Thymus (tissue), 11 donors: Measurements from ENCODE around the gene PTPN20. TPM values are rescaled to one million over a fixed set of nuclear protein-coding genes. Genes with fewer than 3 reads are reported as not detected.

Experiments used
- DNase-seq, 9 donors: peaks; one replicate each; pipeline ENCODE4 v3.0.0-alpha.2; 2013; ENCODE audit warnings: low spot score in 9 of 9, low read depth in 6 of 9, missing footprints in 1 of 9
- H3K27ac ChIP-seq, 2 donors: one replicate each; pipeline ENCODE4 v1.5.1; 2013; ENCODE audit warnings: control low read depth in 1 of 2, low read depth in 1 of 2, low read length in 1 of 2, mild to moderate bottlenecking in 1 of 2, moderate library complexity in 1 of 2
- H3K27me3 ChIP-seq, 2 donors: one replicate each; pipeline ENCODE4 v1.5.1; 2013; ENCODE audit warnings: low read length in 1 of 2; ENCODE audit not compliant: control insufficient read depth in 2 of 2, insufficient read depth in 1 of 2
- H3K36me3 ChIP-seq, 2 donors: one replicate each; pipeline ENCODE4 v1.5.1; 2013; ENCODE audit warnings: low read length in 1 of 2, mild to moderate bottlenecking in 1 of 2, moderate library complexity in 1 of 2; ENCODE audit not compliant: control insufficient read depth in 2 of 2, insufficient read depth in 2 of 2
- H3K4me1 ChIP-seq, 2 donors: one replicate each; pipeline ENCODE4 v1.5.1; 2013; ENCODE audit warnings: low read length in 2 of 2; ENCODE audit not compliant: control insufficient read depth in 2 of 2, insufficient read depth in 2 of 2
- H3K4me3 ChIP-seq, 2 donors: one replicate each; pipeline ENCODE4 v1.5.1; 2013; ENCODE audit warnings: low read length in 2 of 2, control low read depth in 1 of 2, mild to moderate bottlenecking in 1 of 2
- H3K9me3 ChIP-seq, 2 donors: one replicate each; pipeline ENCODE4 v1.5.1; 2013; ENCODE audit warnings: low read length in 1 of 2, mild to moderate bottlenecking in 1 of 2; ENCODE audit not compliant: control insufficient read depth in 2 of 2, insufficient read depth in 1 of 2
- WGBS: extraction: QIAGEN DNeasy Blood & Tissue Kit; methylation state at CpG from one replicate; pipeline ENCODE4 v1.1.7; 2013; 5-methylcytosine and 5-hydroxymethylcytosine counted together
- polyA plus RNA-seq: library from polyadenylated mRNA; stranded (reverse); fragments of 200-250 nt; gene quantifications from one replicate; pipeline ENCODE4 v1.2.3, GENCODE V29; 2013
- total RNA-seq: library from RNA; stranded (reverse); fragments of 120-200 nt; gene quantifications from one replicate; pipeline ENCODE4 v1.2.4, GENCODE V29; 2013
- donor health status: healthy.

The PTPN20 gene
- total and polyA plus RNA-seq, 2 donors = 0.78 to 1.2 TPM

DNA sequence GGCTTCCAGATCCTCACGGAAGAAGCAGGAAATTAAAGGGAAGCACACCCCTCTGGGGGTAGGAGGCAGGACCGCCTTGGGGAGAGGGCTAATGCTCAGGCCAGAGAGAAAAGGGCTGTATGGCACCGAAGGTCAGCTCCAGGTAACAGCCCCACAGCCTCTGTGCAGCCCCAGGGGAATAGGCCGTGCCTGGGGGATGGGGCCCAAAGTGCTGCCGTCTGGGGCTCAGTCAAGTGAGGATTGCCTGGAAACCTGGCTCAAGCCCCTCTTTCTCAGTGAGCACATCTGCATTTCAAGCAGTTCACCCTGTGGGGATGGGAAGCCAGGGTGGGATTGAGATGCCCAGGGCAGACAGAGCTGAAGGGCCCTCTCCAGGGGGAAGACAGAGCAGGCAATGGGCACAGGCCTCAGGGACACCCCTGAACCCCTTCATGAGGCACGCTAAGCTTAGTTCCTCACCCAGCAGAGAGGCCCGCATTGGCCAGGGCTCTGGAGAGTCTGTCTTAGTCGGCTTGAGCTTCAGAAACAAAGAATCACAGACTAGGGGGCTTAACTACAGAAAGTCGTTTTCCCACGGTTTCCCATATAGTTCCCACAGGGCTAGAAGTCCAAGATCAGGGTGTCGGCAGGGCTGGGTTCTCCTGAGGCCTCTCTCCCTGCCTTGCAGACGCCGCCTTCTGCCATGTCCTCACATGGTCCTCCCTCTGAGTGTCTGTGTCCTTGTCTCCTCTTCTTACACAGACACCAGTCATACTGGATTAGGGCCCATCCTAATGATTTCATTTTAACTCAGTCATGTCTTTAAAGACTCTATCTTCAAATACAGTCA lies 118.2 kb downstream of the PTPN20 start:
- Histone ChIP-seq H3K9me3 (no peaks in the 10 kb centered on the region), H3K27ac (no peak overlapping the region), H3K36me3 (no peaks in the 10 kb centered on the region), H3K4me3 (no peak overlapping the region), H3K4me1 (no peaks in the 10 kb centered on the region), H3K27me3 (no peaks in the 10 kb centered on the region)
- WGBS = 97% methylated on average over 13 of the region's 13 CpGs
- no peak for DNase-seq

GRCh38 chr10:47030191-47030703 lies 119.0 kb downstream of the PTPN20 start:
- WGBS = 96% methylated on average over 10 of the region's 10 CpGs
- Histone ChIP-seq H3K4me1 (no peaks in the 10 kb centered on the region), H3K27ac (no peak overlapping the region), H3K36me3 (no peaks in the 10 kb centered on the region), H3K27me3 (peaks cover 0 to 6% of the 10 kb centered on the region in 2 donors), H3K9me3 (no peaks in the 10 kb centered on the region), H3K4me3 (no peak overlapping the region)
- DNase-seq = no peak

DNA sequence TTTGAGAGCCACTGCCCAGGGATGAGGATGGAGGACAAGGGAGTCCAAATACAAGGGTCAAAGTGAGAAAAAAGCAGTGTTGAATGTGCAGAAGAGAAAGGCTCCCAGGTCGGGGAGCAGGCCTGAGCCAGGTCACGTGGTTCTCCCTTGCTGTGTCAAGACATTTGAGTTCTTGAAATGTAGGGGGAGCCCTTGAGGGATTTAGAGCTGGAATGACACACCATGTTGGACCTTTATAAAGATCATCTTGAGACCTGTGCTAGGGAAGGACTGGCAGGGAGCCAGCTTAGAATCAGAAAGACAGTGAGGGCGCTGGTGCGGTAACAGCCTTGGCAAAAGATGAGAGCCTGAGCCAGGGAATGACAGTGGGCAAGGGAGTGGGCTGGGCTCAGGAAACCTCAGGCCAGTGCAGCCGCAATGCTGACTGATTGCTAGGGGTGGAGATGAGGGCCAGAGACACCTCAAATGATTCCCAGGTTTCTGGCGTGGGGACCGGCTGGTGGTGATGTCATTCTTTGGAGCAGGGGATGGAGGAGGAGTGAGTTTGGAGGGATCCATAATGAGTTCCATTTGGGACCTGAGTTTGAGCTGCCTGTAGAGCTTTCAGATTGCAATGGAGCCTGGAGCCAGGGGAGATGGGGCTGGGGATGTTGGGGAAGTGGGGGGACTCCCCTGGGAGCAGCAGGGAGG lies 120.1 kb downstream of the PTPN20 start:
- peaks cover 0 to 9% of the 10 kb centered on the region in 2 donors for H3K27me3 ChIP-seq
- no peaks in the 10 kb centered on the region for H3K4me1 ChIP-seq
- WGBS = 93% methylated on average over 7 of the region's 7 CpGs
- H3K9me3 ChIP-seq = no peaks in the 10 kb centered on the region
- no peaks in the 10 kb centered on the region for H3K36me3 ChIP-seq
- no peak overlapping the region for H3K27ac ChIP-seq
- H3K4me3 ChIP-seq = no peak overlapping the region
- no peak for DNase-seq

DNA sequence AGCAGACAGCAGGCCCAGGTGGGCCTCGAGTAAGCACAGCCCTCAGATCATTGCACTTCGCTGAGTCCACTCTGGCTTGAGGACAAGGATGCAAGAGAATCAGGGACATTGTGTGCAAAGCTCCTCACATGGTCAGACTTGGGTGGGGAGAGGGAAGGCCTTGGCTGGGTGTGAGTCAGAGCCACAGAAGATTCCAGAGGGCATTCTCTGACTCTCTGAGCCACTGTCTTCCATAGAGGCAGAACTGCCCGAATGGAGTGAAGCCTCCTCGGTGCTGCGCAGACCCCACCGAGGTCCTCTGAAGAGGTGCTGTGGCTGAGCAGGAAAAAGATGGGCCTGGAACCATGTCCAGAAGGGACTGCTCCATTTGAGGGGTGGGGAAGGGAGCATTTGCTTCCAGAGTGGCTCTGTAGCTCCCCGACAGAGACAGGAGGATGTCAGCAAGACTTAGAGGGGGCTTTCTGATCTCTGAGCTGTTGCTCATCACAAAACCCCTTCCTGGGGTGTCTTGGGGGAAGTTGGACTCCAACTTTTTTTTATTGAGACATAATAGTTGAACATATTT lies 120.8 kb downstream of the PTPN20 start:
- Histone ChIP-seq H3K27ac (no peak overlapping the region), H3K4me1 (no peaks in the 10 kb centered on the region), H3K27me3 (peaks cover 0 to 9% of the 10 kb centered on the region in 2 donors), H3K9me3 (no peaks in the 10 kb centered on the region), H3K4me3 (no peak overlapping the region), H3K36me3 (no peaks in the 10 kb centered on the region)
- 95% methylated on average over 7 of the region's 7 CpGs for WGBS
- no peak for DNase-seq

DNA sequence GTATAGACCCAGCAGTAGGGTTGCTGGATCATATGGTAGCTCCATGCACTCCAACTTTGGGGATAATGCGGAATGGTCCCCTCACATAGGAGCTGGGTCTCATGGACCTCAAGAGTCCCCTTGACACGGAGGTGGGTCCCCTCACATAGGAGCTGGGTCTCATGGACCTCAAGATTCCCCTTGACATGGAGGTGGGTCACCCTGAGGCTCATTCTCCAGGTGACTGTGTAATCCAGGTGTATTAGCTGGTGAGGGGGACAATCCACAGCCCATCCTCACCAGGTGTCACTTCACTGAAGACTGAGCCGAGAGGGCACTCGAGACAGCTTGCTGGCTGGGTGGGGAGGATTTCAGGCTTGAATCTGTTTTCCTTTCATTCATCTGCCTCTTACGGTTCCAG lies 121.9 kb downstream of the PTPN20 start:
- Histone ChIP-seq H3K4me3 (no peak overlapping the region), H3K36me3 (no peaks in the 10 kb centered on the region), H3K4me1 (no peaks in the 10 kb centered on the region), H3K27me3 (peaks cover 0 to 9% of the 10 kb centered on the region in 2 donors), H3K27ac (no peak overlapping the region), H3K9me3 (no peaks in the 10 kb centered on the region)
- WGBS = 98% methylated on average over 5 of the region's 5 CpGs
- DNase-seq = no peak

- DNase-seq = no peak
- Histone ChIP-seq H3K4me3 (no peak overlapping the region), H3K4me1 (no peaks in the 10 kb centered on the region), H3K27me3 (peaks cover 0 to 9% of the 10 kb centered on the region in 2 donors), H3K9me3 (no peaks in the 10 kb centered on the region), H3K27ac (no peak overlapping the region), H3K36me3 (no peaks in the 10 kb centered on the region)
- 97% methylated on average over 13 of the region's 13 CpGs for WGBS
Observed at GRCh38 chr10:47033541-47034270, 122.5 kb downstream of the PTPN20 start.

- Histone ChIP-seq H3K4me3 (no peak overlapping the region), H3K9me3 (no peaks in the 10 kb centered on the region), H3K36me3 (no peaks in the 10 kb centered on the region), H3K27me3 (peaks cover 0 to 9% of the 10 kb centered on the region in 2 donors), H3K27ac (no peak overlapping the region), H3K4me1 (no peaks in the 10 kb centered on the region)
- DNase-seq = no peak
- WGBS = 89% methylated on average over 9 of the region's 9 CpGs
Observed at GRCh38 chr10:47034441-47035051, 123.3 kb downstream of the PTPN20 start.

GRCh38 chr10:47035171-47035818 lies 124.1 kb downstream of the PTPN20 start:
- no peaks in the 10 kb centered on the region for H3K4me1 ChIP-seq
- H3K27ac ChIP-seq = no peak overlapping the region
- no peaks in the 10 kb centered on the region for H3K9me3 ChIP-seq
- H3K27me3 ChIP-seq = peaks cover 0 to 9% of the 10 kb centered on the region in 2 donors
- DNase-seq = no peak
- no peak overlapping the region for H3K4me3 ChIP-seq
- WGBS = 95% methylated on average over 7 of the region's 7 CpGs
- H3K36me3 ChIP-seq = no peaks in the 10 kb centered on the region
